HL-60 (cell line): ENCODE data around the gene EIF3I.

ENCODE experiments used
- DNase-seq, 2 experiments: peaks; one replicate each; pipeline ENCODE4 v3.0.0-alpha.2; 2010 to 2020; ENCODE audit warnings: low read depth in 1 of 2, low spot score in 1 of 2
- H3K27ac ChIP-seq: fragments of 250-450 bp; sonication (Bioruptor Pico); replicated peaks from 2 replicates; pipeline ENCODE4 v1.5.1; 2020; ENCODE audit warnings: mild to moderate bottlenecking, moderate library complexity
- H3K27me3 ChIP-seq: fragments of 250-450 bp; sonication (Bioruptor Pico); 2 replicates; pipeline ENCODE4 v1.5.1; 2021; ENCODE audit warnings: mild to moderate bottlenecking, moderate library complexity; ENCODE audit not compliant: insufficient read depth, poor library complexity, severe bottlenecking
- H3K4me3 ChIP-seq: replicated peaks from 2 replicates; pipeline ENCODE4 v1.5.1; 2011; ENCODE audit warnings: mild to moderate bottlenecking, control low read depth, low read length; ENCODE audit not compliant: insufficient read depth
- GABPA ChIP-seq: IDR thresholded peaks from 2 replicates; pipeline ENCODE4 v1.6.1; 2012; ENCODE audit warnings: low read depth
- POLR2AphosphoS5 ChIP-seq: IDR thresholded peaks from 2 replicates; pipeline ENCODE4 v1.6.1; 2012; ENCODE audit warnings: low read depth
- SPI1 ChIP-seq: IDR thresholded peaks from 2 replicates; pipeline ENCODE4 v1.6.1; 2012; ENCODE audit warnings: low read depth, mild to moderate bottlenecking, borderline replicate concordance
- TF ChIP-seq, protein P1 (sequence below): IDR thresholded peaks from one replicate; pipeline ENCODE4 v1.5.1; 2011; ENCODE audit warnings: low read length, control low read depth, inconsistent platforms; ENCODE audit not compliant: insufficient read depth
- TF ChIP-seq, protein P2 (sequence below): IDR thresholded peaks from 2 replicates; pipeline ENCODE4 v1.6.1; 2012; ENCODE audit warnings: low read depth; ENCODE audit not compliant: insufficient replicate concordance

Gene EIF3I

DNA sequence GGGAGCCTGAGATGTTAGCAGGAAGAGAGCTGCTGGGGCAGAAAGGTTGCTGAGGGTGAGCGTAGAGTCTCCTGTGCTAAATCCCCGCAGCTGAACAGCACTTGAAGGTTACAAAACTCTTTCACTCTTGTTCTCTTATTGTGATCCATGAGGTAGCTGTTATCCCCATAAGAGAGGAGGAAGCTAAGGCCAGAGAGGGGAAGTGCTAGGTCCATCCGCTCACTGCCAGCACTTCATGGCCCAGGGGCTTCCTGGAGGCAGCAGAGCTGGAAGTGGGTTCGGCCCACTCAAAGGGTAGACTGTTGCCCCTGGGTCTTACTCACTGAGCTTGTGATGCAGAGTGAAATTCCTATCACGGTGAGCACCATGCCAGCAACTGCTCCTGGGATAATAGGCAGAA is 5.6 kb upstream of the EIF3I start:
- peak in 1 of 2 experiments; percentile 44 for DNase-seq
- Histone ChIP-seq H3K4me3 (no peak overlapping the region), H3K27ac (no peak overlapping the region; the same call in 1 of the 2 replicates), H3K27me3 (no peaks in the 10 kb centered on the region)
- TF ChIP-seq POLR2AphosphoS5, result no peak
- peak; percentile 76; the same call in 1 of the 2 replicates for TF ChIP-seq SPI1

DNA sequence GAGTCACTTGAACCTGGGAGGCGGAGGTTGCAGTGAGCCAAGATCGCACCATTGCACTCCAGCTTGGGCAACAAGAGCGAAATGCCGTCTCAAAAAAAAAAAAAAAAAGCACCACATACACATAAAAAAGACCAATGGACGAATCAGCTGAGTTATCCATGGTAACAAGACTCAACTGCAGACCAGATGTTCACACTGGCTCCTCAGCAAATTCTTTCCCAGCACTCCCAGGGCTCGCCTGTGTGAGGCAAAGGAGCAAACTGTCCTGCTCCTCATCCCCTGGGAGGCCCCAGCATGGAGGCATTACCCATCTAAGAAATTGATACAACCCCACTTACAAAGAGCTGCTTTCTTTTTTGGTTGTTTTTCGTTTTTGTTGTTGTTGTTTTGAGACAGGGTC is 3.2 kb upstream of the EIF3I start:
- no peak for TF ChIP-seq SPI1
- TF ChIP-seq, protein P1, sequence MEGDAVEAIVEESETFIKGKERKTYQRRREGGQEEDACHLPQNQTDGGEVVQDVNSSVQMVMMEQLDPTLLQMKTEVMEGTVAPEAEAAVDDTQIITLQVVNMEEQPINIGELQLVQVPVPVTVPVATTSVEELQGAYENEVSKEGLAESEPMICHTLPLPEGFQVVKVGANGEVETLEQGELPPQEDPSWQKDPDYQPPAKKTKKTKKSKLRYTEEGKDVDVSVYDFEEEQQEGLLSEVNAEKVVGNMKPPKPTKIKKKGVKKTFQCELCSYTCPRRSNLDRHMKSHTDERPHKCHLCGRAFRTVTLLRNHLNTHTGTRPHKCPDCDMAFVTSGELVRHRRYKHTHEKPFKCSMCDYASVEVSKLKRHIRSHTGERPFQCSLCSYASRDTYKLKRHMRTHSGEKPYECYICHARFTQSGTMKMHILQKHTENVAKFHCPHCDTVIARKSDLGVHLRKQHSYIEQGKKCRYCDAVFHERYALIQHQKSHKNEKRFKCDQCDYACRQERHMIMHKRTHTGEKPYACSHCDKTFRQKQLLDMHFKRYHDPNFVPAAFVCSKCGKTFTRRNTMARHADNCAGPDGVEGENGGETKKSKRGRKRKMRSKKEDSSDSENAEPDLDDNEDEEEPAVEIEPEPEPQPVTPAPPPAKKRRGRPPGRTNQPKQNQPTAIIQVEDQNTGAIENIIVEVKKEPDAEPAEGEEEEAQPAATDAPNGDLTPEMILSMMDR, result no peak
- TF ChIP-seq, protein P2, sequence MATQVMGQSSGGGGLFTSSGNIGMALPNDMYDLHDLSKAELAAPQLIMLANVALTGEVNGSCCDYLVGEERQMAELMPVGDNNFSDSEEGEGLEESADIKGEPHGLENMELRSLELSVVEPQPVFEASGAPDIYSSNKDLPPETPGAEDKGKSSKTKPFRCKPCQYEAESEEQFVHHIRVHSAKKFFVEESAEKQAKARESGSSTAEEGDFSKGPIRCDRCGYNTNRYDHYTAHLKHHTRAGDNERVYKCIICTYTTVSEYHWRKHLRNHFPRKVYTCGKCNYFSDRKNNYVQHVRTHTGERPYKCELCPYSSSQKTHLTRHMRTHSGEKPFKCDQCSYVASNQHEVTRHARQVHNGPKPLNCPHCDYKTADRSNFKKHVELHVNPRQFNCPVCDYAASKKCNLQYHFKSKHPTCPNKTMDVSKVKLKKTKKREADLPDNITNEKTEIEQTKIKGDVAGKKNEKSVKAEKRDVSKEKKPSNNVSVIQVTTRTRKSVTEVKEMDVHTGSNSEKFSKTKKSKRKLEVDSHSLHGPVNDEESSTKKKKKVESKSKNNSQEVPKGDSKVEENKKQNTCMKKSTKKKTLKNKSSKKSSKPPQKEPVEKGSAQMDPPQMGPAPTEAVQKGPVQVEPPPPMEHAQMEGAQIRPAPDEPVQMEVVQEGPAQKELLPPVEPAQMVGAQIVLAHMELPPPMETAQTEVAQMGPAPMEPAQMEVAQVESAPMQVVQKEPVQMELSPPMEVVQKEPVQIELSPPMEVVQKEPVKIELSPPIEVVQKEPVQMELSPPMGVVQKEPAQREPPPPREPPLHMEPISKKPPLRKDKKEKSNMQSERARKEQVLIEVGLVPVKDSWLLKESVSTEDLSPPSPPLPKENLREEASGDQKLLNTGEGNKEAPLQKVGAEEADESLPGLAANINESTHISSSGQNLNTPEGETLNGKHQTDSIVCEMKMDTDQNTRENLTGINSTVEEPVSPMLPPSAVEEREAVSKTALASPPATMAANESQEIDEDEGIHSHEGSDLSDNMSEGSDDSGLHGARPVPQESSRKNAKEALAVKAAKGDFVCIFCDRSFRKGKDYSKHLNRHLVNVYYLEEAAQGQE, result no peak
- no peak for TF ChIP-seq POLR2AphosphoS5
- no peak for TF ChIP-seq GABPA
- Histone ChIP-seq H3K4me3 (no peak overlapping the region), H3K27me3 (no peaks in the 10 kb centered on the region), H3K27ac (no peak overlapping the region)
- DNase-seq, result no peak

DNA sequence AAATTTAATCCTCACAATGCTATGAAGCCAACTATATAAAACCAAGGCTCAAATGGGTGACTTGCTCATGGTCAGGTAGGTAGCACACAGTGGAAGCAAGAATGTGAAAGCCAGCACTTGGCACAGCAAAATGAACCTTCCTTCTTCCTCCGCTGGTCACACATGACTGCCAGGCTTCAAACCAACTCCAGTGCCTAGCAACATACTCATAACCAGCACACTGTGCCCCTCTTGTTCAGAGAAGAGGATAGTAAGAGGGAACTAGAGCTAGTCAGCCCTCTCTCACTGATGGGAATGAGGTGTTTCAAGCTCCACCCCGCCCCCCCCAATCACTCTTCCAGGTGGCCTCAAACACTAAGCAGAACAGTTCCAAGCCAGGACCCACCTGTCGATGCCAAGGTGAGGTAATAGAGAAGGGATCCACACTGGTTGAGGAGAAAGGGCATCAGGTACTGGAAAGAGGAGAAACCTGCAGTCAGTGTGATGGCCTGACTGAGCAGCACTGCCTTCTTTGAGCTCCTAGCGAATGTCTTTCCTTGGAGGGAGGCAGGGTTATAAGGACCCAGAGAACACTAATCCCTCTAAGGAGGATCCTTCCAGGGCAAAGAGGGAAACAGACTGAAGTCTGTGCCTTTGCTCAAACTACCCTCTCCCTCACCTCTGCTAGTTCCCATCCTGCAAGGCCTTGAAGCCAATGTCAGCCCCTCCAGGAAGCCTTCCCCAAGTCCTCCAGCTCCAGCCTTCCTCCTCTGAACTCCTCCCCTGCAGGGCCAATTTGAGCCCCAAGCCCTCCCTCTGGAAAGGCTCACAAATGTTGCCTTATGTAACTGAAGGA is 1.2 kb upstream of the EIF3I start:
- DNase-seq, result no peak

More for the DNA sequence above, 1.2 kb upstream of the EIF3I start:
- Histone ChIP-seq H3K27me3 (no peaks in the 10 kb centered on the region), H3K4me3 (no peak overlapping the region; the same call in 1 of the 2 replicates), H3K27ac (no peak overlapping the region)
- TF ChIP-seq, protein P1, result no peak
- TF ChIP-seq, protein P2, result no peak
- TF ChIP-seq SPI1, result no peak
- TF ChIP-seq GABPA, result no peak
- no peak for TF ChIP-seq POLR2AphosphoS5
